SW 1271 (cell line): ENCODE data around the gene NUP62.

Experiments used
- DNase-seq, 2 experiments: peaks; one replicate each; lab custom pipeline; 2025; lab: John Stamatoyannopoulos, UW

NUP62 gene

GRCh38 chr19:49896863-49897621 is 32.3 kb downstream of the NUP62 start, which contains the start of gene IL4I1:
Gene IL4I1, minus strand, starts transcription at chr19:49896887. Its CDS starts 727 bp downstream, at chr19:49896160.
- no peak for DNase-seq

DNA sequence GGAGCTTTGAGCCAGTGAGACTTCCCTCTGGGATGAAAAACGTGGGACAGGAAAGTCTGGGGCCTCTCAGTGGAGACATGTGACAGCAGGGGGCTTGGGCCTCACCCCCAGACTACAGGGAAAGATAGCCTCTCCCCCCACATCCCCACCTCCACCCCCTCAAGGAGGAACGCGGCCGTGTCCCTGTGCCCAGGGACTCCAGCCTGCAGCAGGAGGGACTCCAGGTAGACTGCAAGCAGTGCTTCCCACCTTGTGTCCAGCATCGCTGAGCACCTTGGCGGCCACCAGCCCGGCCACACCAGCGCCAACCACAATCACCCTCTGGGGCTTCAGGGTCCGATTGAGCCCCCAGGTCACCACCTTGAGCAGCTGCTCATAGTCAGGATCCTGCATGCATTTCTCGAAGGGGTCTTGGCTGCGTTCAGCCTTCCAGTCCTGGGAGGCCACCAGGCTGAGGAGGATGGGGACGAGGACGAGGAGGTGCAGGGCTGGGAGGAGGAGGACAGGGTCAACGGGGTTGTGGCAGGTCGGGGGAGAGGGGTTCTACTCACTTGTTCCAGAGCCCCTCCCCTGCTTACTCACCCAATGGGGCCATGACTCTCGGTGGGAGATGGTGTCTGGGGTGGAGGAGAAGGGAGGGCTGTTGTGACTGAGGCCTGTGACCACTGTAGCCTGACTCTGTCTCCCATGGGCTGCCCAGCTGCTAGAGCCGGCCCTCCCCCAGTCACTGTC is 33.6 kb downstream of the NUP62 start:
- DNase-seq, result no peak

GRCh38 chr19:49894879-49895565 is 34.3 kb downstream of the NUP62 start:
- no peak for DNase-seq

DNA sequence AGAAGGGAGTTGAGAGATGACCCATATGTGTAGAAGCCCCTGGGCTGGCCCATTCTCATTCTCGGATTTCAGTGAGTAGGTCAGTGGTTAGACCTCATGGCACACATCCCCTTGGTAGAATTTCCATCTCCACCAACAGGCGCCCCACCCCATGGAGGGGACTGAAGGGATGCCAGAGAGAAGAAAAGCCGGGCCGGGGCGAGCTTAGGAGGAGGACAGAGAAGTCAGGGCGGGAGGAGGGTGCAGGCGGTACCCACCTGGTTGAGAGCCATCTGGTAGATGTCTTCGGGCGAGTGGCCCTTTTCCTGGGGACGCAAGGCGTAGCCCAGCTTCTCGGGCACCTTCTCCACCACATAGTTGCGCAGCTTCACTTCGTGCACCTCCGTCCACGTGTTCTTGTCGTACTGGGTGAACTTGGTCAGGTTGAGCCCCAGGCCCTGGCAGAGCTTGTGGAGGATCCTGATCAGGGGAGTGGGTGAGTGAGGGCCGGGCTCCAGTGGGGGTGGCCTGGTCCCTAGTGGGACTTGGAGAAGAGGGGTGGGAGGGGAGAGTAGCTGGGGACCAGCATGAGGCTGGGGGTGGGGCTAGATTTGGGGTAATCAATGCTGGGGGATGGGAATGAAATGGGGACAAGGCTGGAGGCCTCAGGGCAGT is 35.2 kb downstream of the NUP62 start:
- no peak for DNase-seq

DNA sequence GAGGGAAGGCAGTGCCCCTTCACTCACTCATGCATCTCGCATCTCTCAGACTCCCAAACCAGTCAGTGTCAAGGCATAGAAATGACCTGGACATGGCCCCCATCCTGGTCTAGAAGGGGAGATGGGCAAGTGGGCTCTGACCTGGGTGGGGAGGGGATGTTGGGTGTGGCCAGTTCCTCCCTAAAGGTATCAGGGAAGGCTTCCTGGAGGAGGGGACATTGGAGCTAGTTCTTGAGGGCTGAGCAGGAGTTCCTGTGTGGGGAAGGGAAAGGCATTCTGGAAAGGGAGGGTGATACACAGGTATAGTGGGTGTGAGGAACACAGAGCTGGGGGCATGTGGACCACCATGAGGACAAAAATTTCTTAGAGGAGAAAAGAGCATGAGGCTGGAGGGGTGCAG is 36.6 kb downstream of the NUP62 start:
- no peak for DNase-seq

- no peak for DNase-seq
These were observed 37.9 kb downstream of the NUP62 start for GRCh38 chr19:49891393-49891792.

DNA sequence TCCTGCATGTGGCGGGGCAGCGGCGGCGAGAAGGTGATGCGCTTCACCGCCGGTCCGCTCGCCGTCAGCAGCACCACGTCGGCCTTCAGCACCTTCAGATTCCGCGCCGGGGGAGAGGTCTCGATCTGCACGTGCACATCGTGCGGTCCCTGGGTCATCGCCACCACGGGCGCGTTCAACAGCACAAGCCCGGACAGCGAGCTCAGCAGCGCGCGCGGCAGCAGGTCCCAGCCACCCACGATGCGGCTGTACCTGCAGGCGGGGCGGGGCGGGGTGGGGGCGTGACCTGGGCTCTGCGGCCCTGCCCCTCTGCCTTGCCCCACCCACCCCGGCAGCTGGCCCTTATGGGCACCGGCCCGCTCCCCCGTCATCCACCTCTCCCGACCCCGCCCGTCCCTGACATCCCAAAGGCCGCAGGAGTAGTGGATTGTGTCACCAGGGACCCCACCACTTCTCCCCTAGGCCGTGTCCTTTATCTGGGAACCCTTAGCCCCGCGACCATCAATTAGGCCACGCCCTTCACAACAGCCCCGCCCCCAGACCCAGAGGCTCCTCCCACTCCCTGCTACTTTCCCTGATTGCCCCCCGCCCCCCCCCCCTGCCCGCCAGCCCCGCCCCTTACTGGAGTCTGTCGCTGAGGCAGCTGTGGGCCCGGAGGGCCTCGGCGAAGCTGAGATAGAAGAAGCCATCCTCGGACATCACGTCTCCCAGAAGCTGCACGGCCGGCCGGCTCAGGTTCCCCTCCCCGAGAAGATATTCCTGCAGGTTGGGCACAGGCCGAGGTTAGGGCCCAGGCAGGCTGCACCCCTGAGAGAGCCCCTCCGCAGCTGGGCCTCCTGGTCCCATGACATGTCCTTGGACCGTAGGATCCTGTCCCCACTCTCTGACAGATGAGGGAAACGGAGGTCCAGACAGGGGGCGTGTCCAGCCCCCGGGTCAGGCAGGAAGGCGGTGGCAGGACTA is 38.7 kb downstream of the NUP62 start:
- peak in 1 of 2 experiments; percentile 20 for DNase-seq

- DNase-seq, result peak; percentile 10 to 55
These were observed 39.5 kb downstream of the NUP62 start for GRCh38 chr19:49889687-49890348.

GRCh38 chr19:49889038-49889686 is 40.1 kb downstream of the NUP62 start:
- no peak for DNase-seq

GRCh38 chr19:49888510-49888824 is 40.8 kb downstream of the NUP62 start:
- no peak for DNase-seq

GRCh38 chr19:49887665-49888509 is 41.4 kb downstream of the NUP62 start:
- DNase-seq, result no peak

DNA sequence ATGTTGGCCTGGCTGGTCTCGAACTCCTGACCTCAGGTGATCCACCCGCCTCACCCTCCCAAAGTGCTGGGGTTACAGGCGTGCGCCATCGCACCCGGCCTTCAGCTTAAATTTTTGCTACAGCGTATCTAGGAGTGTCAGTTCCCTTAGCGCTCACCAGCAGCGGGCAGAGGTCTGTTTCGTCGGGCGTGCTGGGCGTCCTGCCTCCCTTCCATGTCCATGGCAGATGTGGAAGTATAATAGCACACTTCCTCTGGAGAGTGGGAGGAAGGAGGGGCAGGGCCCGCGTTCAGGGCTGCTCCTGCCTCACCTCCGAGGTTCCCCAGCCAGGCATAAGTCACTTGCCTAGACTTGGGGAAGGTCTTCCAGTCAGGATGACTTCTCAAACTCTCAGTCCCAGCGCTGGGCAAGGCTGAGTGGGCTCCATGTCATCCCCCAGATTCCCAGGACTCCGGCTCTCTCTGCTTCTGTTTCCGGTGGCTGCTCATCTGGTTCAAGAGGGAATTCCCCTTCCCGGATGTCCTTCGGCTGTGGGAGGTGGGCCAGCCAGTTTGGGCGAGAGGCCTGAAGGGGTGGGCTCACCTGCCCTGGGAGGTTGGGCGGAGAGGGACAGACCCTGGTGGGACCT is 42.2 kb downstream of the NUP62 start:
- DNase-seq, result no peak

DNA sequence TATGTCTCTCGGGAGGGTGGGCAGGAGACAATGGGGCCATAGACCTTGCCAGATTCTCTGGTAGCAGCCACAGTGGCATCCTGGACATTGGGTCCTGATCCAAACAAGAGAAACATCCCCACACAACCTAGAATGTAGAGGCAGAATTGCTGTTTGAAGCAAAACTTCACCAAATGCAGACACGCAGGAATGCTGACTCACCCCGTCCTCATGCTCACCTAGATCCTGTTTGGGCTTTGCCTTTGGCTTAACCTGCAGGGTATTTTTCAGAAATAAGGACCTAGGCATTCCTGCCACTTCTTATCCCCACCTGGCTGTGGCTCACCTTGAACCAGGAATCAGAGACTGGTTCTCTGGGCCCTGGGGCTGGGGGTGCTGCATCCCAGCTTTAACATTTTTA is 44.5 kb downstream of the NUP62 start:
- DNase-seq, result no peak

DNA sequence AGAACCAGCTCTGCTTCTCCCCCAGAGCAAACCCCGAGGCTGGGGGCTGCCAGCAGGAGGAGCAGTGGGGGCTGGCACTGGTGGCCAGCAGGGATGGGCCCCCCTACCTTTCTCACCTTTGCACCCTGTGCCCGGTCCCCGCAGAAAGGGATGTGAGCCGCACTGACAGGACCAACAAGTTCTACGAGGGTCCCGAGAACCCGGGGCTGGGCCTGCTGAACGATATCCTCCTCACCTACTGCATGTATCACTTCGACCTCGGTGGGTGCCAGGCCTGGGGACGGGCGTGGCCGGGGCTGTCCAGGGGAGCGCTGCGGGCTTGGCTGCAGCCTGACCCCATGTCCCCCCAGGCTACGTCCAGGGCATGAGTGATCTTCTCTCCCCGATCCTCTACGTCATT is 45.2 kb downstream of the NUP62 start:
- DNase-seq, result no peak

DNA sequence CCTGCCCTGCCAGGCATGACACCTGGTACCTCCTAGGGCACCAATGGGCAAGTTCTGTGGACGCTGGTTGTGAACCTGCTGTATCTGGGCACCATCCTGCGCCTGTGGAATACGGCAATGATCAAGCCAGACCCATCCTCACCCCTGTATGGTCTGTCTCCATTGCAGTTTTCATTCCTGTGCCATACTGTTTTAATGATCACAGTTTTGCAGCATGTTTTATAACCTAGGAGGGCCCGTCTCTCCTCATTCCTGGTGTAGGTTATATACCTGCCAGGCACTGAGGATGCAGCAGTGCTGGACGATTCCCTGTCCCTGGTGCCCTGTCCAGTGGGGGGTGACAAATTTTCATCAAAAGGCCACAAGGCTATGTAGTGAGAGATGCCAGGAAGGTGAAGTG is 46.2 kb downstream of the NUP62 start:
- no peak for DNase-seq

GRCh38 chr19:49882643-49883042 is 46.7 kb downstream of the NUP62 start:
- no peak for DNase-seq

- DNase-seq, result no peak
These were observed 47.5 kb downstream of the NUP62 start for GRCh38 chr19:49881672-49882394.

- DNase-seq, result no peak
These were observed 48.1 kb downstream of the NUP62 start for GRCh38 chr19:49881186-49881585.
